A549 (cell line): ENCODE results near the gene SELENOO.

ENCODE experiments used
- BHLHE40 ChIP-seq: IDR thresholded peaks from 2 replicates; pipeline ENCODE4 v1.6.1; 2012; ENCODE audit warnings: low read depth, low read length, inconsistent platforms
- CHD2 ChIP-seq: fragments of 150-350 bp; IDR thresholded peaks from 2 replicates; pipeline ENCODE4 v1.6.1; 2014; ENCODE audit warnings: low read length; ENCODE audit not compliant: partially characterized antibody
- EP300 ChIP-seq, 2 experiments: fragments of >200 bp; sonication (Bioruptor Twin); formaldehyde crosslinking; IDR thresholded peaks; 2 replicates in 1 of 2; 3 replicates in 1 of 2; pipeline ENCODE4 v1.6.1; 2016 to 2017
- FOSB ChIP-seq: fragments of 250-450 bp; sonication (Bioruptor Pico); IDR thresholded peaks from 2 replicates; pipeline ENCODE4 v1.5.0; 2020; ENCODE audit warnings: mild to moderate bottlenecking, moderate library complexity
- JUNB ChIP-seq: fragments of >200 bp; sonication (Bioruptor Twin); formaldehyde crosslinking; IDR thresholded peaks from 2 replicates; pipeline ENCODE4 v1.6.1; 2016
- KDM1A ChIP-seq: fragments of 200-600 bp; sonication (generic); IDR thresholded peaks from 2 replicates; pipeline ENCODE4 v1.6.1; 2016; ENCODE audit warnings: low read depth, mild to moderate bottlenecking
- PHF8 ChIP-seq: fragments of 200-600 bp; sonication (generic); IDR thresholded peaks from 2 replicates; pipeline ENCODE4 v1.6.1; 2016; ENCODE audit warnings: low read depth, mild to moderate bottlenecking, antibody characterized with exemption, moderate library complexity, borderline replicate concordance
- POLR2A ChIP-seq: IDR thresholded peaks from 2 replicates; pipeline ENCODE4 v1.6.1; 2012; ENCODE audit warnings: mild to moderate bottlenecking, low read length
- RCOR1 ChIP-seq: fragments of 150-350 bp; IDR thresholded peaks from 2 replicates; pipeline ENCODE4 v1.6.1; 2014; ENCODE audit warnings: antibody characterized with exemption, low read length, low read depth
- TP53 ChIP-seq: fragments of 250-450 bp; sonication (Bioruptor Pico); IDR thresholded peaks from 2 replicates; pipeline ENCODE4 v1.5.0; 2021; ENCODE audit warnings: mild to moderate bottlenecking, moderate library complexity
- TF ChIP-seq, protein P1 (sequence below): fragments of >200 bp; sonication (Bioruptor Twin); formaldehyde crosslinking; IDR thresholded peaks from 3 replicates; pipeline ENCODE4 v1.5.1; 2016
- TF ChIP-seq, protein P2 (sequence below): IDR thresholded peaks from 2 replicates; pipeline ENCODE4 v1.6.1; 2012
- TF ChIP-seq, protein P3 (sequence below): fragments of 450-650 bp; IDR thresholded peaks from 2 replicates; pipeline ENCODE4 v1.6.1; 2014; ENCODE audit warnings: antibody characterized with exemption
- TF ChIP-seq, protein P4 (sequence below): fragments of 200-600 bp; sonication (generic); IDR thresholded peaks from 2 replicates; pipeline ENCODE4 v1.6.1; 2016; ENCODE audit warnings: antibody characterized with exemption, mild to moderate bottlenecking, moderate library complexity

GRCh38 chr22:50243685-50244419 is 43.0 kb downstream of the SELENOO start:
- TF ChIP-seq, protein P1, sequence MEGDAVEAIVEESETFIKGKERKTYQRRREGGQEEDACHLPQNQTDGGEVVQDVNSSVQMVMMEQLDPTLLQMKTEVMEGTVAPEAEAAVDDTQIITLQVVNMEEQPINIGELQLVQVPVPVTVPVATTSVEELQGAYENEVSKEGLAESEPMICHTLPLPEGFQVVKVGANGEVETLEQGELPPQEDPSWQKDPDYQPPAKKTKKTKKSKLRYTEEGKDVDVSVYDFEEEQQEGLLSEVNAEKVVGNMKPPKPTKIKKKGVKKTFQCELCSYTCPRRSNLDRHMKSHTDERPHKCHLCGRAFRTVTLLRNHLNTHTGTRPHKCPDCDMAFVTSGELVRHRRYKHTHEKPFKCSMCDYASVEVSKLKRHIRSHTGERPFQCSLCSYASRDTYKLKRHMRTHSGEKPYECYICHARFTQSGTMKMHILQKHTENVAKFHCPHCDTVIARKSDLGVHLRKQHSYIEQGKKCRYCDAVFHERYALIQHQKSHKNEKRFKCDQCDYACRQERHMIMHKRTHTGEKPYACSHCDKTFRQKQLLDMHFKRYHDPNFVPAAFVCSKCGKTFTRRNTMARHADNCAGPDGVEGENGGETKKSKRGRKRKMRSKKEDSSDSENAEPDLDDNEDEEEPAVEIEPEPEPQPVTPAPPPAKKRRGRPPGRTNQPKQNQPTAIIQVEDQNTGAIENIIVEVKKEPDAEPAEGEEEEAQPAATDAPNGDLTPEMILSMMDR = no peak
- TF ChIP-seq KDM1A = no peak
- no peak for TF ChIP-seq TP53 (CRISPR knock-in tag)
- TF ChIP-seq, protein P2, sequence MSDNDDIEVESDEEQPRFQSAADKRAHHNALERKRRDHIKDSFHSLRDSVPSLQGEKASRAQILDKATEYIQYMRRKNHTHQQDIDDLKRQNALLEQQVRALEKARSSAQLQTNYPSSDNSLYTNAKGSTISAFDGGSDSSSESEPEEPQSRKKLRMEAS = no peak
- no peak for TF ChIP-seq PHF8
- TF ChIP-seq, protein P3, sequence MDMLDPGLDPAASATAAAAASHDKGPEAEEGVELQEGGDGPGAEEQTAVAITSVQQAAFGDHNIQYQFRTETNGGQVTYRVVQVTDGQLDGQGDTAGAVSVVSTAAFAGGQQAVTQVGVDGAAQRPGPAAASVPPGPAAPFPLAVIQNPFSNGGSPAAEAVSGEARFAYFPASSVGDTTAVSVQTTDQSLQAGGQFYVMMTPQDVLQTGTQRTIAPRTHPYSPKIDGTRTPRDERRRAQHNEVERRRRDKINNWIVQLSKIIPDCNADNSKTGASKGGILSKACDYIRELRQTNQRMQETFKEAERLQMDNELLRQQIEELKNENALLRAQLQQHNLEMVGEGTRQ = no peak
- TF ChIP-seq FOSB = no peak
- no peak for TF ChIP-seq POLR2A
- TF ChIP-seq, protein P4, sequence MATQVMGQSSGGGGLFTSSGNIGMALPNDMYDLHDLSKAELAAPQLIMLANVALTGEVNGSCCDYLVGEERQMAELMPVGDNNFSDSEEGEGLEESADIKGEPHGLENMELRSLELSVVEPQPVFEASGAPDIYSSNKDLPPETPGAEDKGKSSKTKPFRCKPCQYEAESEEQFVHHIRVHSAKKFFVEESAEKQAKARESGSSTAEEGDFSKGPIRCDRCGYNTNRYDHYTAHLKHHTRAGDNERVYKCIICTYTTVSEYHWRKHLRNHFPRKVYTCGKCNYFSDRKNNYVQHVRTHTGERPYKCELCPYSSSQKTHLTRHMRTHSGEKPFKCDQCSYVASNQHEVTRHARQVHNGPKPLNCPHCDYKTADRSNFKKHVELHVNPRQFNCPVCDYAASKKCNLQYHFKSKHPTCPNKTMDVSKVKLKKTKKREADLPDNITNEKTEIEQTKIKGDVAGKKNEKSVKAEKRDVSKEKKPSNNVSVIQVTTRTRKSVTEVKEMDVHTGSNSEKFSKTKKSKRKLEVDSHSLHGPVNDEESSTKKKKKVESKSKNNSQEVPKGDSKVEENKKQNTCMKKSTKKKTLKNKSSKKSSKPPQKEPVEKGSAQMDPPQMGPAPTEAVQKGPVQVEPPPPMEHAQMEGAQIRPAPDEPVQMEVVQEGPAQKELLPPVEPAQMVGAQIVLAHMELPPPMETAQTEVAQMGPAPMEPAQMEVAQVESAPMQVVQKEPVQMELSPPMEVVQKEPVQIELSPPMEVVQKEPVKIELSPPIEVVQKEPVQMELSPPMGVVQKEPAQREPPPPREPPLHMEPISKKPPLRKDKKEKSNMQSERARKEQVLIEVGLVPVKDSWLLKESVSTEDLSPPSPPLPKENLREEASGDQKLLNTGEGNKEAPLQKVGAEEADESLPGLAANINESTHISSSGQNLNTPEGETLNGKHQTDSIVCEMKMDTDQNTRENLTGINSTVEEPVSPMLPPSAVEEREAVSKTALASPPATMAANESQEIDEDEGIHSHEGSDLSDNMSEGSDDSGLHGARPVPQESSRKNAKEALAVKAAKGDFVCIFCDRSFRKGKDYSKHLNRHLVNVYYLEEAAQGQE = no peak
- no peak for TF ChIP-seq JUNB
- TF ChIP-seq EP300 (IDR thresholded peaks at IDR 0.05) = no peak
- TF ChIP-seq CHD2 = no peak
- TF ChIP-seq RCOR1 = no peak
- TF ChIP-seq BHLHE40 = no peak
